OCI-LY3 (cell line): Measurements from ENCODE around the gene RAP1GAP2.

Experiments used
- H2AFZ ChIP-seq: fragments of 200-600, 300-600 bp; shearing (Covaris generic); 2 replicates; pipeline ENCODE4 v1.6.0; 2014; ENCODE audit warnings: antibody characterized with exemption, low read depth, low read length
- H3K27ac ChIP-seq: fragments of 200-600, 300-600 bp; sonication (generic); 2 replicates; pipeline ENCODE4 v1.5.1; 2014; ENCODE audit warnings: mild to moderate bottlenecking, low read length, moderate library complexity, mixed read lengths
- H3K27me3 ChIP-seq: fragments of 200-600, 300-600 bp; sonication (generic); 2 replicates; pipeline ENCODE4 v1.6.1; 2014; ENCODE audit warnings: low read depth, low read length, mixed read lengths
- H3K36me3 ChIP-seq: fragments of 200-600, 300-600 bp; sonication (generic); replicated peaks from 2 replicates; pipeline ENCODE3; 2014; ENCODE audit warnings: low read depth, low read length, mixed read lengths
- H3K4me1 ChIP-seq: fragments of 300-600, 200-600 bp; sonication (generic); 2 replicates; pipeline ENCODE4 v1.6.1; 2014; ENCODE audit warnings: low read length, mixed read lengths
- H3K4me2 ChIP-seq: fragments of 200-600, 300-600 bp; sonication (generic); 2 replicates; pipeline ENCODE4 v1.6.1; 2014; ENCODE audit warnings: low read length, mixed read lengths
- H3K4me3 ChIP-seq: fragments of 300-600, 200-600 bp; sonication (generic); 2 replicates; pipeline ENCODE4 v1.5.1; 2014; ENCODE audit warnings: antibody characterized with exemption, mild to moderate bottlenecking, low read length, moderate library complexity
- H3K79me2 ChIP-seq: fragments of 300-600, 200-600 bp; shearing (Covaris generic); 2 replicates; pipeline ENCODE4 v1.6.1; 2014; ENCODE audit warnings: mild to moderate bottlenecking, low read length, mixed read lengths
- H3K9ac ChIP-seq: fragments of 300-600, 200-600 bp; shearing (Covaris generic); 2 replicates; pipeline ENCODE4 v1.6.0; 2014; ENCODE audit warnings: mild to moderate bottlenecking, low read length, moderate library complexity
- H3K9me3 ChIP-seq: fragments of 200-600, 300-600 bp; shearing (Covaris generic); 2 replicates; pipeline ENCODE4 v1.6.1; 2014; ENCODE audit warnings: low read length, mixed read lengths; ENCODE audit not compliant: insufficient read depth
- H4K20me1 ChIP-seq: fragments of 200-600, 300-600 bp; sonication (generic); 2 replicates; pipeline ENCODE4 v1.6.1; 2016; ENCODE audit warnings: low read length, mixed read lengths; ENCODE audit not compliant: insufficient read depth
- EZH2phosphoT487 ChIP-seq: fragments of 200-600 bp; shearing (Covaris generic); IDR thresholded peaks from 2 replicates; pipeline ENCODE4 v1.6.1; 2018; ENCODE audit warnings: antibody characterized with exemption, mixed run types, low read depth
- TF ChIP-seq, protein P1 (sequence below): fragments of 200-600, 300-600 bp; sonication (generic); IDR thresholded peaks from 2 replicates; pipeline ENCODE4 v1.5.1; 2014; ENCODE audit warnings: antibody characterized with exemption, low read length, low read depth

The RAP1GAP2 gene

DNA sequence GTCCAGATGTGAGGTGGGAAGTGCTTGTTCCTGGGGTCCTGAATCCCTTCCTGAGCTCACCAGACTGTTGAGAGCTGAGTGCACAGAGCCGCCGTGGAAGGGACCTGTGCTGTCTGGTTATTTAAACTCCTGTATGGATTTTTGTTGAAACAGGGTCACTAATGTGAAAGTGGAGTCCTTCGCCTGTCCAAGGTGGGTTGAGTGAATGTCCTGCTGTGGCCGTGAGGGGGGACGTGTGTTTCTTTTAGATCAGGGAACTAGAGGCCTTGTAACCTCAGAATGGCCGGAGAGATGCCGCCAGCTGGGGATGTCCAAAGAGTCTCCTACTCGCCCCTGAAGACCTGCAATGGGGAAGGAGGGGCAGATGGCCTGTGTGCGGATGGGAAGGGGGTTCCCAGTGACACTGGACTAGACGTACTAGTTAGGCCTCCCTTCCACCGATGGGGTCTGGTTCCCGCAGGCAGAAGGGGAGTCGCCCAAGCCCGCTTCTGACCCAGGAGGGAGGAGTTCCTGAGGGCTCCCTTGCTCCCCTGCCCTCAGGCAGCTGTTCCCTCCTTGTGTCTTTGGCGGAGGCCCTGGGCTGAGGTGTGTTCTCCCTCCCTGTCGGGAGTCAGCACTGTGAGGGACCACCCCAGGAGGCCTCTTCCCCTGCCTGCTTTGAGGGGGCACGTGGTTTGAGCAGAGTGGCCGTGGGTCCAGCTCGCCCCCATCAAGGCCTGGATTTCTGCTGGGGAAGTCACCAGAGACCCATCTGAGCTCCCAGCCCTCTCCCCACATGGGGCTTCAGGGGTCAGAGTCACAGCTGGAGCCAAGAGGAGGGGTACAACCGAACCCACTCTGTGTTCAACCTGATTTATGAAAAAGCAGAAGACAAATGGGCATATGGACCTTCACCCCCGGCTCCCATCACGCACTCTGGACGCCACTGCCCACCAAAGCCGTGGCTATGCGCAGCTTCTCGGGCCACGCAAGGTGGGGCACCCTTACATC is 236.3 kb downstream of the RAP1GAP2 start:
- no peak overlapping the region for H3K4me3 ChIP-seq
- no peaks in the 10 kb centered on the region for H3K9me3 ChIP-seq
- peaks cover 6% of the 10 kb centered on the region for H3K27me3 ChIP-seq
- TF ChIP-seq, protein P1, sequence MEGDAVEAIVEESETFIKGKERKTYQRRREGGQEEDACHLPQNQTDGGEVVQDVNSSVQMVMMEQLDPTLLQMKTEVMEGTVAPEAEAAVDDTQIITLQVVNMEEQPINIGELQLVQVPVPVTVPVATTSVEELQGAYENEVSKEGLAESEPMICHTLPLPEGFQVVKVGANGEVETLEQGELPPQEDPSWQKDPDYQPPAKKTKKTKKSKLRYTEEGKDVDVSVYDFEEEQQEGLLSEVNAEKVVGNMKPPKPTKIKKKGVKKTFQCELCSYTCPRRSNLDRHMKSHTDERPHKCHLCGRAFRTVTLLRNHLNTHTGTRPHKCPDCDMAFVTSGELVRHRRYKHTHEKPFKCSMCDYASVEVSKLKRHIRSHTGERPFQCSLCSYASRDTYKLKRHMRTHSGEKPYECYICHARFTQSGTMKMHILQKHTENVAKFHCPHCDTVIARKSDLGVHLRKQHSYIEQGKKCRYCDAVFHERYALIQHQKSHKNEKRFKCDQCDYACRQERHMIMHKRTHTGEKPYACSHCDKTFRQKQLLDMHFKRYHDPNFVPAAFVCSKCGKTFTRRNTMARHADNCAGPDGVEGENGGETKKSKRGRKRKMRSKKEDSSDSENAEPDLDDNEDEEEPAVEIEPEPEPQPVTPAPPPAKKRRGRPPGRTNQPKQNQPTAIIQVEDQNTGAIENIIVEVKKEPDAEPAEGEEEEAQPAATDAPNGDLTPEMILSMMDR = no peak
- no peak for TF ChIP-seq EZH2phosphoT487
- no peak overlapping the region for H3K27ac ChIP-seq
- H3K4me1 ChIP-seq = no peaks in the 10 kb centered on the region
- no peak overlapping the region for H2AFZ ChIP-seq
- no peak overlapping the region for H3K9ac ChIP-seq
- no peaks in the 10 kb centered on the region for H4K20me1 ChIP-seq
- H3K79me2 ChIP-seq = no peaks in the 10 kb centered on the region
- H3K4me2 ChIP-seq = no peak overlapping the region
- no peaks in the 10 kb centered on the region for H3K36me3 ChIP-seq

DNA sequence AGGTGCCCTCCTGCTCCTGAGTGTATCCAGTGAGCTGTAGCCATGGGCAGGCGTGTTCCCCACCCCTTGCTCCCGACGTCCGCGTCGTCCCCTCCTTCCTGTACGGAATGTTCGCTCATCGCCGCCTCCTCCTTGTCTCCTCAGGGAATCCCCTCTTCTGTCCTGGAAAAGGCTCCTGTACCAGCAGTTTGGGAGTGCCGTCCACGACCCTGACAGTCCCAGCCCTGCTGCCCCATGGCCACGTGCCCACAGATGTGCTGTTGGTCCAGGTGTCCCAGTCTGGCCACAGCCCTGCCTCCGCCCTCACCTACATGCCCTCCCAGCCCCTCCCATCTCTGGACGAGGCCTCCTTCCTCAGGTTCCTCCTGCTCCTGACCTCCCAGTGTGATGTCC is 237.0 kb downstream of the RAP1GAP2 start:
- H3K9ac ChIP-seq = no peak overlapping the region
- H3K4me2 ChIP-seq = no peak overlapping the region
- H2AFZ ChIP-seq = no peak overlapping the region
- H4K20me1 ChIP-seq = no peaks in the 10 kb centered on the region
- no peak overlapping the region for H3K27ac ChIP-seq
- peaks cover 6% of the 10 kb centered on the region for H3K27me3 ChIP-seq
- H3K4me3 ChIP-seq = no peak overlapping the region
- H3K36me3 ChIP-seq = no peaks in the 10 kb centered on the region
- no peaks in the 10 kb centered on the region for H3K9me3 ChIP-seq
- no peak for TF ChIP-seq EZH2phosphoT487
- TF ChIP-seq, protein P1 = no peak
- no peaks in the 10 kb centered on the region for H3K79me2 ChIP-seq
- no peaks in the 10 kb centered on the region for H3K4me1 ChIP-seq

DNA sequence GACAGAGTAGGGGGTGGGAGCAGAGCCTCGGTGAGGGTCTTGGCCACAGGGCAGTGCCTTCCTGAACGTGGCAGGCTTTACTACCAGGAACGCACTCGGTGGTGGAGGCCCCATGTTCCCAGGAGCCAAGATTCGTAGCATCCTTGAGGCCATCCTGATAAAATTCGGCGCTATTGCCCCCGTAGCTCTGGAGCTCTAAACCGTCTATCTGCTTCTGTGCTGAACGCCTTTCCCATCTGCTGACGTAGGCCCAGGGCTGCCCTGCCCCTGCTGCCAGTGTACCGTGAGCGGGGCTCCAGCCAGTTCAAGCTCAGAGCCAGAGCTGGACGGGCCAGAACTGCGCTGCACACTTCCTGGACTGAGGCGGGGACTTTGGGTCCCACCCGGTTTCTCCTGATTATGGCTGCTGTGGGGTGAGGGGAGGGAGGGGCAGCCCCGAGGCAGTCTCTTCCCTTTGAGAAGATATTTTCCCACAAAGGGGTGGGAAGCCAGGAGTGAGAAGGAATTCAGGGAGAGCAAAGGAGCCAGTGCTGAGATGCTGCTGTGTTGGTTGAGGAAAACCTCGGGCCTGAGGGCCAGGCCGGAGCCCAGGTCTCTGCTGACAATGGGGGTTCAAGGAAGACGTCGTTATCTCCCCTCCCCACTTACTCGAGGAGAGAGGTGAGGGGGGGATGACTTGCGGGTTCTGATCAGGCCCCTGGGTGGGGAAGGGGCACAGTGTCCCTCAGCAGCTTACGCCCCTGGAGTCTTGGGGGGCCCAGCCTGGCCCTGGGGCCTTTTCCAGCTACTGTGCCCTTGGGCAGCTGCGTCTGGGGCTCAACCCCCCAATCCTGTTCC is 237.7 kb downstream of the RAP1GAP2 start:
- no peak overlapping the region for H3K4me2 ChIP-seq
- H3K4me1 ChIP-seq = no peaks in the 10 kb centered on the region
- no peaks in the 10 kb centered on the region for H3K9me3 ChIP-seq
- H3K79me2 ChIP-seq = no peaks in the 10 kb centered on the region
- H3K9ac ChIP-seq = no peak overlapping the region
- no peak overlapping the region for H3K4me3 ChIP-seq
- H3K27me3 ChIP-seq = peaks cover 6% of the 10 kb centered on the region
- H4K20me1 ChIP-seq = no peaks in the 10 kb centered on the region
- H3K36me3 ChIP-seq = no peaks in the 10 kb centered on the region
- H2AFZ ChIP-seq = no peak overlapping the region
- no peak overlapping the region for H3K27ac ChIP-seq
- no peak for TF ChIP-seq EZH2phosphoT487
- TF ChIP-seq, protein P1 = no peak

DNA sequence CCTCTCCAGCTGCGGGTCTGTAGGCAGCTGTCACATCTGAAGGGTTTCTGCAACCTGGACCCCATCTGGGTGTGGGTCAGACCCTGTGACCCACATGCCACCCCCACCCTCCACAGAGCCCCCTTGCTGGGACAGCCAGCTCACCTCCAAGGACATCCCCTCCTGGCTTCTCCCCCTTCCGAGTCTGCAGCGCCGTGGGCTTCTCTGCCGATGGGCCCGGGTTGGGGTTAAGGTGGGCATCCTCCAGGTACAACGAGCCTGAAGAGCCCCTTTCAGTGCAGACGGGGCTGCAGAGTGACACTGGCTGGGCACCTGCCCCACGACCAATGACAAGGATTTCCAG is 238.3 kb downstream of the RAP1GAP2 start:
- peaks cover under 1% of the 10 kb centered on the region; the same call in 1 of the 2 replicates for H3K4me1 ChIP-seq
- H3K79me2 ChIP-seq = no peaks in the 10 kb centered on the region
- no peak overlapping the region for H3K4me2 ChIP-seq
- no peak overlapping the region for H3K27ac ChIP-seq
- TF ChIP-seq, protein P1 = no peak
- TF ChIP-seq EZH2phosphoT487 = no peak
- H3K9me3 ChIP-seq = no peaks in the 10 kb centered on the region
- no peak overlapping the region for H2AFZ ChIP-seq
- no peak overlapping the region for H3K9ac ChIP-seq
- H3K36me3 ChIP-seq = no peaks in the 10 kb centered on the region
- peaks cover 6% of the 10 kb centered on the region for H3K27me3 ChIP-seq
- H4K20me1 ChIP-seq = no peaks in the 10 kb centered on the region
- no peak overlapping the region for H3K4me3 ChIP-seq
